ENCODE results near the gene GALK1. TPM values are rescaled to one million over a fixed set of nuclear protein-coding genes. Genes with fewer than 3 reads are reported as not detected.

GALK1 gene
- total and polyA plus RNA-seq, 2 experiments from 2014 or later: 63.7 to 161 TPM

DNA sequence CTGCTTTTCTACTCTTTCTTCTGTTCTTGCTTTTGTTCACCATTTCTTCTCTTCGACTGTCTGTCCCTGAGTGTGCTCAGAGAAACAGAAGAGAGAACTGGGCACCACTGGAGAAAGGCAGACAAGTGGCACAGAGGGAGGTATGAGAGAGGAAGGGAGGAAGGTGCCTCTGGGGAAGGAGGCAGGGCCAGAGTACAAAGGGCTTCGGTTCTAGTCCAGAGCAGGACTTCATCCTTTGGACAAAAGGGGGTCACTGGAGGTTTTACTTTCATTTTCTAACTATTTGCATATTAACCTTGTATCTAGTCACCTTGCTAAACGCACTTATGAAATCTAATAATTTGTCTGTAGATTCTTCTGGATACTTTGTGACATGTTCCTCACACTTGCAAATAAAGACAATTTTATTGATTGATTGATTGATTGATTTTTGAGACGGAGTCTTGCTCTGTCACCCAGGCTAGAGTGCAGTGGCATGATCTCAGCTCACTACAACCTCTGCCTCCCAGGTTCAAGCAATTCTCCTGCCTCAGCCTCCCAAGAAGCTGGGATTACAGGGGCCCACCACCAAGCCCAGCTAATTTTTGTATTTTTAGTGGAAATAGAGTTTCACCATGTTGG, 30.2 kb downstream of the GALK1 start:
- TF ChIP-seq EZH2 (IDR thresholded peaks at IDR 0.05; ENCODE audit: borderline replicate concordance) (no peak), EZH2phosphoT487 (IDR thresholded peaks at IDR 0.05; ENCODE audit: low read depth, severe bottlenecking, unreplicated experiment) (no peak)
- TF ChIP-seq, protein P1, sequence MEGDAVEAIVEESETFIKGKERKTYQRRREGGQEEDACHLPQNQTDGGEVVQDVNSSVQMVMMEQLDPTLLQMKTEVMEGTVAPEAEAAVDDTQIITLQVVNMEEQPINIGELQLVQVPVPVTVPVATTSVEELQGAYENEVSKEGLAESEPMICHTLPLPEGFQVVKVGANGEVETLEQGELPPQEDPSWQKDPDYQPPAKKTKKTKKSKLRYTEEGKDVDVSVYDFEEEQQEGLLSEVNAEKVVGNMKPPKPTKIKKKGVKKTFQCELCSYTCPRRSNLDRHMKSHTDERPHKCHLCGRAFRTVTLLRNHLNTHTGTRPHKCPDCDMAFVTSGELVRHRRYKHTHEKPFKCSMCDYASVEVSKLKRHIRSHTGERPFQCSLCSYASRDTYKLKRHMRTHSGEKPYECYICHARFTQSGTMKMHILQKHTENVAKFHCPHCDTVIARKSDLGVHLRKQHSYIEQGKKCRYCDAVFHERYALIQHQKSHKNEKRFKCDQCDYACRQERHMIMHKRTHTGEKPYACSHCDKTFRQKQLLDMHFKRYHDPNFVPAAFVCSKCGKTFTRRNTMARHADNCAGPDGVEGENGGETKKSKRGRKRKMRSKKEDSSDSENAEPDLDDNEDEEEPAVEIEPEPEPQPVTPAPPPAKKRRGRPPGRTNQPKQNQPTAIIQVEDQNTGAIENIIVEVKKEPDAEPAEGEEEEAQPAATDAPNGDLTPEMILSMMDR (IDR thresholded peaks at IDR 0.05; ENCODE audit: poor library complexity): no peak
- H3K9me2 ChIP-seq (replicated peaks; ENCODE audit: insufficient read depth): no peaks in the 10 kb centered on the region
- peak; percentile 3 for DNase-seq (ENCODE audit: low spot score)
- no peaks in the 10 kb centered on the region for H3K4me1 ChIP-seq (ENCODE audit: insufficient read depth)
- H4K20me1 ChIP-seq (ENCODE audit: insufficient read depth, poor library complexity, severe bottlenecking): no peaks in the 10 kb centered on the region
- no peak overlapping the region for H3K4me3 ChIP-seq
- no peak overlapping the region for H3K27ac ChIP-seq
- no peaks in the 10 kb centered on the region for H3K9me3 ChIP-seq (ENCODE audit: low read depth)
- no peaks in the 10 kb centered on the region for H3K36me3 ChIP-seq (replicated peaks; ENCODE audit: insufficient read depth, low read depth)
- H3K27me3 ChIP-seq: no peaks in the 10 kb centered on the region
- no peak overlapping the region for H3K4me2 ChIP-seq
- no peaks in the 10 kb centered on the region for H3K79me2 ChIP-seq
- WGBS (ENCODE audit: low lambda C conversion rate, missing lambda C conversion rate): 83% methylated on average over 4 of the region's 4 CpGs
- H2AFZ ChIP-seq: no peak overlapping the region

GRCh38 chr17:75733471-75733870, 31.5 kb downstream of the GALK1 start:
- Histone ChIP-seq H3K9me3 (ENCODE audit: low read depth) (no peaks in the 10 kb centered on the region), H2AFZ (no peak overlapping the region), H3K27ac (no peak overlapping the region), H4K20me1 (ENCODE audit: insufficient read depth, poor library complexity, severe bottlenecking) (no peaks in the 10 kb centered on the region), H3K36me3 (replicated peaks; ENCODE audit: insufficient read depth, low read depth) (no peaks in the 10 kb centered on the region), H3K4me3 (no peak overlapping the region), H3K79me2 (no peaks in the 10 kb centered on the region), H3K4me2 (no peak overlapping the region), H3K9me2 (replicated peaks; ENCODE audit: insufficient read depth) (no peaks in the 10 kb centered on the region), H3K4me1 (ENCODE audit: insufficient read depth) (no peaks in the 10 kb centered on the region), H3K27me3 (no peaks in the 10 kb centered on the region)
- no peak for TF ChIP-seq EZH2phosphoT487 (IDR thresholded peaks at IDR 0.05; ENCODE audit: low read depth, severe bottlenecking, unreplicated experiment)
- TF ChIP-seq, protein P1 (IDR thresholded peaks at IDR 0.05; ENCODE audit: poor library complexity): no peak
- no peak for TF ChIP-seq EZH2 (IDR thresholded peaks at IDR 0.05; ENCODE audit: borderline replicate concordance)
- 94% methylated on average over 18 of the region's 18 CpGs for WGBS (ENCODE audit: low lambda C conversion rate, missing lambda C conversion rate)
- peak; percentile 3 for DNase-seq (ENCODE audit: low spot score)

DNA sequence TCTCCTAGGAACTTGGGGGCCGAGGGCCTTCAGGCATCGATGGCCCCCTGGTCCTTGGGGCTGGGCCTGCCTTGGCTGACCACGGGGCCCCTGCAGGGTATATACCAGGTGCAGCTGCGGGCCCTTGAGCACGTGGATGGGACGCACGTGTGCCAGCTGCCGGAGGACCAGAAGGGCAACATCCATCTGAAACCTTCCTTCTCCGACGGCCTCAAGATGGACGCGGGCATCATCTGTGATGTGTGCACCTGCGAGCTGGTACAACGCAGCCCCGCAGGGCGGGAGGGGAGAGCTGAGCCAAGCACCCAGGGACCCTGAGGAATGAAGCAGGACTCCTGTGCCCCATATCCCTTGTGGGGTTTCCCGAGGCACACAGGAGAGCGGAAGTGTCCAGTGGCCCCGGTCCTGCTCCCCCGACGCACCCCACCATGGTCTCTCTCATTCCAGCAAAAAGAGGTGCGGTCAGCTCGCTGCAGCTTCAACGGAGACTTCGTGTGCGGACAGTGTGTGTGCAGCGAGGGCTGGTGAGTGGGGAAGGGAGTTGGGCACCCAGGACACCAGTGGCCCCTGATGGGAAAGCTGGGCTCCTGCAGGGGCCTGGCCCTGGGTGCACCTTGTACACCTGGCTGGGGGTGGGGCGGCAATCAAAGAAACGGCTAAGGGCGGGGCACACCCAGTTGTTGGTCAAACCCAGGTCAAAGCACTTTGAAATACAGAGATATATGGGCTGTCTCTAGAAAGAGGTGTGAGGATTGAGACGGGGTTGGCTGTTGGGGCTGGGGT, 33.1 kb downstream of the GALK1 start:
- TF ChIP-seq EZH2phosphoT487 (IDR thresholded peaks at IDR 0.05; ENCODE audit: low read depth, severe bottlenecking, unreplicated experiment) (no peak), EZH2 (IDR thresholded peaks at IDR 0.05; ENCODE audit: borderline replicate concordance) (no peak)
- TF ChIP-seq, protein P1 (IDR thresholded peaks at IDR 0.05; ENCODE audit: poor library complexity): no peak
- no peaks in the 10 kb centered on the region for H3K36me3 ChIP-seq (replicated peaks; ENCODE audit: insufficient read depth, low read depth)

More for the DNA sequence above, 33.1 kb downstream of the GALK1 start:
- no peaks in the 10 kb centered on the region for H3K27me3 ChIP-seq
- H3K9me2 ChIP-seq (replicated peaks; ENCODE audit: insufficient read depth): no peaks in the 10 kb centered on the region
- peak; percentile 2 for DNase-seq (ENCODE audit: low spot score)
- no peaks in the 10 kb centered on the region for H3K4me1 ChIP-seq (ENCODE audit: insufficient read depth)
- H3K79me2 ChIP-seq: no peaks in the 10 kb centered on the region
- H3K4me2 ChIP-seq: no peak overlapping the region
- no peak overlapping the region for H3K27ac ChIP-seq
- no peak overlapping the region for H3K4me3 ChIP-seq
- H3K9me3 ChIP-seq (ENCODE audit: low read depth): no peaks in the 10 kb centered on the region
- H2AFZ ChIP-seq: no peak overlapping the region
- H4K20me1 ChIP-seq (ENCODE audit: insufficient read depth, poor library complexity, severe bottlenecking): no peaks in the 10 kb centered on the region
- WGBS (ENCODE audit: low lambda C conversion rate, missing lambda C conversion rate): 93% methylated on average over 31 of the region's 31 CpGs
